AG08396 (cell line): Measurements from ENCODE around the gene BMAL1.

ENCODE experiments used
- DNase-seq: peaks from one replicate; pipeline ENCODE4 v3.0.0; 2012; ENCODE audit warnings: low spot score, mixed read lengths

The BMAL1 gene

GRCh38 chr11:13291800-13292199 lies 14.2 kb downstream of the BMAL1 start:
- DNase-seq = no peak

- DNase-seq = no peak
Observed at GRCh38 chr11:13292970-13293369, 15.4 kb downstream of the BMAL1 start.

- DNase-seq = no peak
Observed at GRCh38 chr11:13294178-13294577, 16.6 kb downstream of the BMAL1 start.

- no peak for DNase-seq
Observed at GRCh38 chr11:13294771-13295579, 17.4 kb downstream of the BMAL1 start.

- no peak for DNase-seq
Observed at GRCh38 chr11:13297308-13297916, 19.8 kb downstream of the BMAL1 start.

GRCh38 chr11:13297917-13298356 lies 20.3 kb downstream of the BMAL1 start:
- DNase-seq = no peak

- no peak for DNase-seq
Observed at GRCh38 chr11:13298765-13299164, 21.2 kb downstream of the BMAL1 start.

GRCh38 chr11:13301522-13301921 lies 23.9 kb downstream of the BMAL1 start:
- no peak for DNase-seq

GRCh38 chr11:13302420-13302958 lies 24.9 kb downstream of the BMAL1 start:
- DNase-seq = no peak

- no peak for DNase-seq
Observed at GRCh38 chr11:13303668-13304649, 26.4 kb downstream of the BMAL1 start.

- DNase-seq = no peak
Observed at GRCh38 chr11:13304655-13305335, 27.2 kb downstream of the BMAL1 start.

- DNase-seq = no peak
Observed at GRCh38 chr11:13308704-13309103, 31.1 kb downstream of the BMAL1 start.

GRCh38 chr11:13309156-13309555 lies 31.6 kb downstream of the BMAL1 start:
- no peak for DNase-seq

- no peak for DNase-seq
Observed at GRCh38 chr11:13310443-13310842, 32.9 kb downstream of the BMAL1 start.

- no peak for DNase-seq
Observed at GRCh38 chr11:13311570-13311969, 34.0 kb downstream of the BMAL1 start.

- no peak for DNase-seq
Observed at GRCh38 chr11:13313005-13313819, 35.6 kb downstream of the BMAL1 start.

GRCh38 chr11:13314676-13315394 lies 37.2 kb downstream of the BMAL1 start:
- DNase-seq = no peak

GRCh38 chr11:13315517-13316432 lies 38.2 kb downstream of the BMAL1 start:
- no peak for DNase-seq

GRCh38 chr11:13316528-13316961 lies 39.0 kb downstream of the BMAL1 start:
- peak; percentile 63 for DNase-seq
